Common myeloid progenitor, CD34-positive (primary cell): Measurements from ENCODE around the gene OTX1.

ENCODE experiments used
- CTCF ChIA-PET: fragments of 350-600 bp; sonication (Branson Sonifier 250); formaldehyde crosslinking; loops from one replicate; lab custom pipeline; 2021; ENCODE audit warnings: antibody characterized with exemption; lab: Charles Lee
- POLR2A ChIA-PET: fragments of 350-600 bp; sonication (Branson Sonifier 250); formaldehyde crosslinking; loops from one replicate; lab custom pipeline; 2021; ENCODE audit warnings: antibody characterized with exemption; lab: Charles Lee
- DNase-seq, 3 donors: peaks; one replicate each; pipeline versions ENCODE4 v3.0.0 to v3.0.0-alpha.2; 2013
- H3K27ac ChIP-seq, 2 experiments: 1 replicate in 1 of 2; 2 replicates in 1 of 2; pipeline ENCODE4 v1.7.0; 2013; ENCODE audit warnings: inconsistent platforms in 2 of 2, low read length in 2 of 2, mild to moderate bottlenecking in 2 of 2, low read depth in 1 of 2, moderate library complexity in 1 of 2; ENCODE audit not compliant: severe bottlenecking in 2 of 2, insufficient read depth in 1 of 2, poor library complexity in 1 of 2
- H3K27me3 ChIP-seq, 5 experiments: replicated peaks in 2 of 5; 1 replicate in 3 of 5; 2 replicates in 2 of 5; pipeline versions ENCODE4 v1.6.1 to v1.7.0; 2013; ENCODE audit warnings: low read length in 4 of 5, mild to moderate bottlenecking in 2 of 5, moderate library complexity in 2 of 5, inconsistent platforms in 1 of 5; ENCODE audit not compliant: insufficient read depth in 5 of 5, control insufficient read depth in 4 of 5
- H3K36me3 ChIP-seq, 4 experiments: 1 replicate in 2 of 4; 2 replicates in 2 of 4; pipeline versions ENCODE4 v1.6.1 to v1.7.0; 2013; ENCODE audit warnings: low read length in 3 of 4, control low read depth in 1 of 4, mild to moderate bottlenecking in 1 of 4; ENCODE audit not compliant: control insufficient read depth in 4 of 4, insufficient read depth in 4 of 4
- H3K4me1 ChIP-seq, 4 experiments: 1 replicate in 3 of 4; 2 replicates in 1 of 4; pipeline versions ENCODE4 v1.6.1 to v1.7.1; 2013; ENCODE audit warnings: low read length in 3 of 4, mild to moderate bottlenecking in 3 of 4, control low read depth in 1 of 4, inconsistent platforms in 1 of 4, moderate library complexity in 1 of 4; ENCODE audit not compliant: control insufficient read depth in 4 of 4, insufficient read depth in 4 of 4; ENCODE audit errors: control extremely low read depth in 1 of 4
- H3K4me3 ChIP-seq, 7 experiments: 1 replicate in 4 of 7; 2 replicates in 3 of 7; pipeline versions ENCODE4 v1.5.1 to v1.7.0; 2013; ENCODE audit warnings: mild to moderate bottlenecking in 7 of 7, low read length in 6 of 7, moderate library complexity in 6 of 7, inconsistent platforms in 2 of 7, low read depth in 2 of 7, control low read depth in 1 of 7; ENCODE audit not compliant: insufficient read depth in 4 of 7, control insufficient read depth in 1 of 7; ENCODE audit errors: extremely low read depth in 1 of 7
- H3K9me3 ChIP-seq, 5 experiments: 1 replicate in 4 of 5; 2 replicates in 1 of 5; pipeline versions ENCODE4 v1.6.1 to v1.7.1; 2013; ENCODE audit warnings: low read length in 4 of 5, mild to moderate bottlenecking in 2 of 5, inconsistent platforms in 1 of 5, low read depth in 1 of 5, moderate library complexity in 1 of 5; ENCODE audit not compliant: control insufficient read depth in 4 of 5, insufficient read depth in 2 of 5; ENCODE audit errors: control extremely low read depth in 1 of 5
- WGBS: methylation state at CpG from one replicate; pipeline ENCODE4 v1.1.5; 2013; ENCODE audit not compliant: insufficient coverage; 5-methylcytosine and 5-hydroxymethylcytosine counted together

OTX1 gene

DNA sequence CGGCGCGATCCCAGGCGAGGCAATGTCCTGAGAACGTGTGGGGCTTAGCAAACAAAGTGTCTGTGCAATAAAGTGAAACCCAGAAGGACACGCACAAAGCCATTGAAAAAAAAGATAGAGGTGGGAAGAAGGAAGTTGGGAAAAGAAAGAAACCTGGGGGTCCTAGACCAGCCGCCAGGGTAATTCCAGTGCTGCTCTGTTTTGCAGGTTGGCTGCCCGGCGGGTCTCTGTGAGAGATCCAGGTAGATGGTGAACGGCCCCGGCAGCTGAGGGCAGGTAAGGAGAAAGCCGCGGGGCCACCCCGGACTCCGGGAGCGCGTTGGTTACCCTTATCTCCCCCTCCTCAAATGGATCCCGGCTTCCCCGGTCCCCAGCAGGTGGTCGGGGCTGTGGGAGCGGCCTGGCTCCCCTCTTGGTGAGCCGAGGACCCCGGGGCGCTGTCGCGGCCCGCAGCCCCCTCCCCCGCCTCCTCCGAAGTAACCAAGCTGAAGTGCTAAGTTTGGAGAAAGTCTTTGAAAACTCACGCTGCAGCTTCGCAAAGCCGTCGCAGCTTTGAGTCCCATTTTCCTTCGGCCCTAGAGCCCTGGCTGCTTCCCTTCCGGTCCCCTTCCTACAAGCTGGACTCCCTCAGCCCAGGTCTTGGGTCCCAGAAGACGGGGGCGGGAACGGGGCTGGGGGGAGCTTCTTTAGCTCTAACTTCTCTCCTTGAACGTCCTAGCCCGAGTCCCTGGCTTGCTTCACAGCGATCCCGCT lies 588 bp downstream of the OTX1 start:
- 1% methylated on average over 31 of the region's 42 CpGs for WGBS
- H3K27ac ChIP-seq = no peak overlapping the region
- H3K27me3 ChIP-seq = peaks cover 18 to 99% (median 65%) of the 10 kb centered on the region in 5 experiments
- POLR2A ChIA-PET = no interaction called here
- CTCF ChIA-PET = interaction anchor here (3.6 kb wide), 1 partner anchor 10 kb away, joined by 11 read pairs; no protein-coding TSS in a partner anchor
- peak in 2 of 3 donors; percentile 27 to 47 for DNase-seq
- peaks cover 3 to 86% (median 71%) of the 10 kb centered on the region in 4 experiments for H3K4me1 ChIP-seq
- H3K9me3 ChIP-seq = no peaks in the 10 kb centered on the region
- H3K4me3 ChIP-seq = peak overlapping the region in 6 of 7 experiments; percentile 50 to 78 (median 70)
- H3K36me3 ChIP-seq = no peaks in the 10 kb centered on the region

DNA sequence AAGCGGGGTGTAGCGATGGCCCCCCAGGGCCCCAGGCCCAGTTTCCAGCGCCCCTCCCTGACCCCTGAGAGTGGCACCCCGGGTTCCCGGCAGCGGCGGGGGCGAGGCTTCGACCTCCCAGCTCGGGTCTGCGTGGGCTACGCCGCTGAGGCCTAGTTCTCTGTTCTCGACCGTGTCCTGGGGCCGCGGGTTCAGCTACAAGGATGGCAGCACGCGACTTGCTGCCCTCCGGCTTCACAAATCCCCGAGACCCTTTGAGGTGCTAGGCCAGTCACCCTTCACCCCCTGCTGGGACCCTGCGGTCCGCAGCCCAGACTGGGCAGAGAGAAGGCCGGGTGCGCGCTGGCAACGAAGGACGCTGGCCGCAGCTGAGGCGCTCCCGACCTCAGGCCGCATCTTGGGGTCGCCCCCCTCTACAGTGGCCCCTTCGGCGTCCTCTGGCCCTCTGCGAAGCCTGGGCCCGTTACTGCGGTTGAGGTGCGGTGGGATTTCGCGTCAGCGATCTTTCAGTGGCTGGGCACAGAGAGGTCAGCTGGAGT lies 1.2 kb downstream of the OTX1 start:
- Histone ChIP-seq H3K27me3 (peaks cover 16 to 99% (median 68%) of the 10 kb centered on the region in 5 experiments), H3K4me1 (peaks cover 3 to 92% (median 77%) of the 10 kb centered on the region in 4 experiments), H3K27ac (no peak overlapping the region), H3K36me3 (no peaks in the 10 kb centered on the region), H3K9me3 (no peaks in the 10 kb centered on the region), H3K4me3 (peak overlapping the region in 1 of 7 experiments; percentile 31)
- WGBS = 4% methylated on average over 36 of the region's 42 CpGs
- POLR2A ChIA-PET = interaction anchor here (1.4 kb wide), 1 partner anchor 15 kb away, joined by 3 read pairs; no protein-coding TSS in a partner anchor
- DNase-seq = peak in 1 of 3 donors; percentile 17
- CTCF ChIA-PET = interaction anchor here (1.2 to 3.6 kb wide), 3 partner anchors 9 to 13 kb away, joined by 3 to 11 read pairs (median 5); no protein-coding TSS in a partner anchor

DNA sequence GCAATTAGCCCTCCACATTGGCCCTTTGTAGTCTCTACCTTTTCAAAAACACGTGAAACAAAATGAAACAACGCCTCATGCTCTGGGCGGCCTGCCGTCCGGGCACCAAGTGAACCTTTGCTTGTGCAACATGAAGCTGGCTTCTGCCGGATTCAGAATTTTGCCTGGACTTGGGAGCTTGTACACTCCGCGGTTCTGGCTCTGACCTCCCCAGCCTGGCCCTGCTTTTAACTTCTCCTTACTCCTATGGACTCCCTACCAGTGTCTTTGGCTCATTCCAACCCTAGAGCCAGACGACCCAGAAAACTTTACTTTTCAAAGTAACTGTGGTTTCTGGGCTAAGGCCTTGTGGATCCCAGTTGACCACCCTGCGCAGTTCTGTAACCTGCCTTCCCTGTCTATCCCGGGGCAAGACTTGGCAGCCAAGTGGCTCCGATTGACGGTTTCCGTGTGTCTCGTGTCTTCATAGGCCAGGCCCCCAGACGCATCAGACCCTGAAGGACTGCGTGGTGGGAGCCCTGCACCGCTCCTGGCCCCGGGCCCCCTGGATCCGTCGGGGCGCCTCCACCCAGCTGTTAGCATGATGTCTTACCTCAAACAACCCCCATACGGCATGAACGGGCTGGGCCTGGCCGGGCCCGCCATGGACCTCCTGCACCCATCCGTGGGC lies 1.9 kb downstream of the OTX1 start:
- Histone ChIP-seq H3K4me3 (peak overlapping the region in 1 of 7 experiments; percentile 31), H3K36me3 (no peaks in the 10 kb centered on the region), H3K9me3 (no peaks in the 10 kb centered on the region), H3K27ac (no peak overlapping the region), H3K27me3 (peaks cover 16 to 99% (median 67%) of the 10 kb centered on the region in 5 experiments), H3K4me1 (peaks cover 3 to 91% (median 73%) of the 10 kb centered on the region in 4 experiments)
- CTCF ChIA-PET = interaction anchor here (1.2 to 4.1 kb wide), 5 partner anchors 9 to 265 kb away, joined by 3 to 19 read pairs (median 5); no protein-coding TSS in a partner anchor
- 12% methylated on average over 27 of the region's 27 CpGs for WGBS
- DNase-seq = peak in 2 of 3 donors; percentile 25 to 42
- POLR2A ChIA-PET = interaction anchor here (1.4 kb wide), 1 partner anchor 15 kb away, joined by 3 read pairs; no protein-coding TSS in a partner anchor

DNA sequence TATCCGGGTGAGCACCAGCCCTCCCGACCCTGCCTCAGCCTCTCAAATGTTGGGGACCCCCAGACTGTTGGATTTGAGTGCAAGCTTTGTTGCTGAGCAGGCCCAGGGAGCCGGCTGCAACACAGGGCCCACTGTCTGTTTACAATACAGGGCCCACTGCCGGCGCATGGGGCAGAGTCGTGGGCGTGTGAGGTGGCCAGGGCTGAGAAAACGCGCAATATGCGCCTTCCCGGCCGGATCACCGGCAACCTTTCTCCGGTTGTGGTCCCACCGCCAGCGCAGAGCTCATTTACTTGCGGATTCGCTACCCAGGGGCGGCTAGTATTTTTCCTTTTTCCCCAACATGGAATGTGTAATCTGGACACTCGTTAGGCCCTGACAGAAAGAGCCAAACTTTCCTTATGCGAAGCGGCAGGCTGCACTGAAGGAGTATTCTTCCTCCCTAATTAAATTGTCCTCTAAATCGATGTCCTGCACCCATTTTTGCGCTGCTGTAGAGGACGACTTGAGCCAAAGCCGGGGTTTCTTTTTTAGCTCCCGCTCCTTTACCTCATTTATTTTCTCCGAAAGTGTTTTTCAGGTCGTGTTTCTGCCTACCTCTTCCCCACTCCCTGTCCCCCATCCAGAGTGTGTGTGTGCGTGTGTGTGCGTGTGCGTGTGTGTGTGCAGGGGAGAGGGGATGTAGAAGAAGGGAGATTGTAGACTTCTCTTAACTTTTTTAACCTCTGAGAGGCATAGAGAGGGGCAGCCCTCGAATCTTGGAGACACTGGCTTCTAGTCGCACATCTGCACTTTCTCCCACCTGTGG lies 2.7 kb downstream of the OTX1 start:
- peaks cover 3 to 91% (median 71%) of the 10 kb centered on the region in 4 experiments for H3K4me1 ChIP-seq
- H3K27me3 ChIP-seq = peaks cover 19 to 99% (median 69%) of the 10 kb centered on the region in 5 experiments
- H3K36me3 ChIP-seq = no peaks in the 10 kb centered on the region
- H3K9me3 ChIP-seq = no peaks in the 10 kb centered on the region
- peak overlapping the region in 3 of 7 experiments; percentile 53 to 70 (median 60) for H3K4me3 ChIP-seq
- POLR2A ChIA-PET = interaction anchor here (1.4 kb wide), 1 partner anchor 14 kb away, joined by 3 read pairs; no protein-coding TSS in a partner anchor
- CTCF ChIA-PET = interaction anchor here (1.2 to 4.1 kb wide), 5 partner anchors 8 to 266 kb away, joined by 3 to 19 read pairs (median 5); no protein-coding TSS in a partner anchor
- peak in 1 of 3 donors; percentile 17 for DNase-seq
- H3K27ac ChIP-seq = no peak overlapping the region
- WGBS = 6% methylated on average over 25 of the region's 34 CpGs

DNA sequence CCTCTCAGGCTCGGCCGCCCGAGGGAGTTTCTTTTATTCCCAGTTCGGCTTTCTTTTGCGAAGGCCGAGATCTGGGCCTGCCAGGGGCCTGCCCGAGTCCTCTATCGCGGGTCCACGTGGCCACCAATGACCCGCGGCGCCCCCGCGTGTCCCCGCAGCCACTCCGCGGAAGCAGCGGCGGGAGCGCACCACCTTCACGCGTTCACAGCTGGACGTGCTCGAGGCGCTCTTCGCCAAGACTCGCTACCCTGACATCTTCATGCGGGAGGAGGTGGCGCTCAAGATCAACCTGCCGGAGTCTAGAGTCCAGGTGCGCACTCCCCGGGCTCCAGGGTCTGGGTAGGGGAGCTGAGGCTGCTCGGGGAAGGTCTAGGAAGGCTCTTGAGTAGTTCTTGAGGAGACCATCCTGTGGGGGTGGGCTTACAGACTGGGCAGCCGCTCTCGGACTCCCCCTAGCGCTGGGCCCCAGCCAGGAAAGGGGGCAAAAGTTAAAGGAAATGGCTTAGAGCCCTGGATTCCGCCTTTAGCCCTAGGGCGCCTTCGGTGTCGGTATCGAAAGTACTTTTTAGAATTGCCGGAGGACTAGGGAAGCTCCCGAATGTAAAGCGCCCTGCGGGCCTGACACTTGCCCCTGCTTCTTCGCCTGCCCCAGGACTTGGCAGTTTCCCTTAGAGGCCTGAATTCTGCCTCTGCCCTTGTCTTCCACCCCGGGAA lies 3.4 kb downstream of the OTX1 start:
- POLR2A ChIA-PET = no interaction called here
- WGBS = 0% methylated on average over 48 of the region's 48 CpGs

More for the DNA sequence above, 3.4 kb downstream of the OTX1 start:
- H3K27me3 ChIP-seq = peaks cover 21 to 99% (median 72%) of the 10 kb centered on the region in 5 experiments
- peak; percentile 64 to 73 (median 70) for DNase-seq
- H3K4me3 ChIP-seq = peak overlapping the region in 6 of 7 experiments; percentile 26 to 70 (median 48)
- peaks cover 3 to 93% (median 74%) of the 10 kb centered on the region in 4 experiments for H3K4me1 ChIP-seq
- no peaks in the 10 kb centered on the region for H3K36me3 ChIP-seq
- no peaks in the 10 kb centered on the region for H3K9me3 ChIP-seq
- CTCF ChIA-PET = interaction anchor here (3.6 to 4.1 kb wide), 2 partner anchors 7 to 11 kb away, joined by 11 to 19 read pairs; no protein-coding TSS in a partner anchor
- H3K27ac ChIP-seq = no peak overlapping the region
